Stimulated activated CD4-positive, alpha-beta T cell treated with anti-CD3 and anti-CD28 coated beads, TNF-alpha, amount 100 ng/mL, for 48 hours (primary cell): Measurements from ENCODE around the gene OR2A1.
"Not testable (repeated sequence)": the region's sequence is repeated elsewhere in the genome, so short reads cannot be mapped to it uniquely, and the experiment has no call there.

Experiments used
- DNase-seq, 3 donors: peaks; one replicate each; pipeline ENCODE4 v3.0.0-alpha.2; 2020; ENCODE audit warnings: low read depth in 3 of 3

Gene OR2A1

GRCh38 chr7:144311872-144312469 is at the start of gene OR2A1:
TSS of gene OR2A1 (plus strand) at chr7:144312419. CDS start at chr7:144318125, 5,706 bp downstream.
- DNase-seq, result not testable (repeated sequence)

- DNase-seq, result not testable (repeated sequence)
Observed at GRCh38 chr7:144264692-144265091, 47.5 kb upstream of the OR2A1 start, which contains the start of gene OR2A7. TSS of gene OR2A7 (minus strand) at chr7:144264792. CDS start at chr7:144259628, 5,164 bp downstream.

GRCh38 chr7:144269188-144269587 is 43.0 kb upstream of the OR2A1 start, which contains the start of gene CTAGE8:
TSS of gene CTAGE8 (minus strand) at chr7:144269288. CDS start at chr7:144269250, 38 bp downstream.
- DNase-seq, result not testable (repeated sequence)

GRCh38 chr7:144275281-144275680 is 36.9 kb upstream of the OR2A1 start:
- DNase-seq, result not testable (repeated sequence)

- not testable (repeated sequence) for DNase-seq
Observed at GRCh38 chr7:144280010-144280409, 32.2 kb upstream of the OR2A1 start.

GRCh38 chr7:144281981-144282380 is 30.2 kb upstream of the OR2A1 start:
- not testable (repeated sequence) for DNase-seq

GRCh38 chr7:144282490-144282889 is 29.7 kb upstream of the OR2A1 start:
- DNase-seq, result not testable (repeated sequence)

GRCh38 chr7:144283716-144284115 is 28.5 kb upstream of the OR2A1 start:
- not testable (repeated sequence) for DNase-seq

- DNase-seq, result not testable (repeated sequence)
Observed at GRCh38 chr7:144287171-144287784, 24.9 kb upstream of the OR2A1 start.

- DNase-seq, result not testable (repeated sequence)
Observed at GRCh38 chr7:144291607-144292006, 20.6 kb upstream of the OR2A1 start.

- not testable (repeated sequence) for DNase-seq
Observed at GRCh38 chr7:144292384-144293161, 19.6 kb upstream of the OR2A1 start.

- not testable (repeated sequence) for DNase-seq
Observed at GRCh38 chr7:144293794-144294499, 18.3 kb upstream of the OR2A1 start.

- DNase-seq, result not testable (repeated sequence)
Observed at GRCh38 chr7:144302578-144303303, 9.5 kb upstream of the OR2A1 start.

GRCh38 chr7:144303607-144304006 is 8.6 kb upstream of the OR2A1 start:
- not testable (repeated sequence) for DNase-seq

GRCh38 chr7:144305156-144305555 is 7.1 kb upstream of the OR2A1 start:
- DNase-seq, result not testable (repeated sequence)

- DNase-seq, result not testable (repeated sequence)
Observed at GRCh38 chr7:144309702-144310101, 2.5 kb upstream of the OR2A1 start.

GRCh38 chr7:144311218-144311617 is 1.0 kb upstream of the OR2A1 start:
- DNase-seq, result not testable (repeated sequence)

GRCh38 chr7:144317537-144317936 is 5.3 kb downstream of the OR2A1 start:
- not testable (repeated sequence) for DNase-seq

- DNase-seq, result not testable (repeated sequence)
Observed at GRCh38 chr7:144319547-144319946, 7.3 kb downstream of the OR2A1 start.

- DNase-seq, result not testable (repeated sequence)
Observed at GRCh38 chr7:144321677-144322206, 9.5 kb downstream of the OR2A1 start.

GRCh38 chr7:144323359-144323758 is 11.1 kb downstream of the OR2A1 start:
- not testable (repeated sequence) for DNase-seq
